ENCODE data around the gene NRF1.

NRF1 gene

GRCh38 chr7:129765352-129765751 is 153.8 kb downstream of the NRF1 start:
- Histone ChIP-seq H3F3A (ENCODE audit: insufficient read depth, low read length) (no peaks in the 10 kb centered on the region), H3K79me2 (ENCODE audit: insufficient read depth, low read length) (no peaks in the 10 kb centered on the region), H3K4me3 (ENCODE audit: low read depth, low read length, poor library complexity, severe bottlenecking) (no peak overlapping the region), H3K4me1 (ENCODE audit: insufficient read depth, low read length, severe bottlenecking) (no peaks in the 10 kb centered on the region), H3K27me3 (ENCODE audit: insufficient read depth, low read length) (no peaks in the 10 kb centered on the region), H3K9me3 (ENCODE audit: low read length) (no peaks in the 10 kb centered on the region), H4K20me1 (ENCODE audit: insufficient read depth, low read length) (no peaks in the 10 kb centered on the region), H3K9me2 (ENCODE audit: low read depth, low read length) (no peaks in the 10 kb centered on the region), H2AFZ (ENCODE audit: low read length) (no peak overlapping the region), H3K27ac (ENCODE audit: low read depth, low read length, poor library complexity, severe bottlenecking) (no peak overlapping the region), H3K36me3 (ENCODE audit: insufficient read depth, low read length) (no peaks in the 10 kb centered on the region), H3K4me2 (ENCODE audit: low read length) (no peak overlapping the region), H3K9ac (ENCODE audit: low read length) (no peak overlapping the region)
- no peak for TF ChIP-seq EZH2 (IDR thresholded peaks at IDR 0.05; ENCODE audit: borderline replicate concordance, low read length)
- TF ChIP-seq CTCF (IDR thresholded peaks at IDR 0.05; ENCODE audit: low read length), result no peak

GRCh38 chr7:129767120-129768015 is 155.8 kb downstream of the NRF1 start:
- H3K27me3 ChIP-seq (ENCODE audit: insufficient read depth, low read length), result 0 out of 2 replicates have a peak, but pooled peaks cover 6% of the 10 kb centered on the region
- H3K9me2 ChIP-seq (ENCODE audit: low read depth, low read length), result no peaks in the 10 kb centered on the region
- no peaks in the 10 kb centered on the region for H3K4me1 ChIP-seq (ENCODE audit: insufficient read depth, low read length, severe bottlenecking)
- H3K4me2 ChIP-seq (ENCODE audit: low read length), result no peak overlapping the region
- TF ChIP-seq CTCF (IDR thresholded peaks at IDR 0.05; ENCODE audit: low read length) (no peak), EZH2 (IDR thresholded peaks at IDR 0.05; ENCODE audit: borderline replicate concordance, low read length) (no peak)
- no peaks in the 10 kb centered on the region for H4K20me1 ChIP-seq (ENCODE audit: insufficient read depth, low read length)
- no peak overlapping the region for H2AFZ ChIP-seq (ENCODE audit: low read length)
- H3F3A ChIP-seq (ENCODE audit: insufficient read depth, low read length), result no peaks in the 10 kb centered on the region
- no peak overlapping the region for H3K4me3 ChIP-seq (ENCODE audit: low read depth, low read length, poor library complexity, severe bottlenecking)
- no peaks in the 10 kb centered on the region for H3K9me3 ChIP-seq (ENCODE audit: low read length)
- no peaks in the 10 kb centered on the region for H3K36me3 ChIP-seq (ENCODE audit: insufficient read depth, low read length)
- no peak overlapping the region for H3K9ac ChIP-seq (ENCODE audit: low read length)
- no peaks in the 10 kb centered on the region for H3K79me2 ChIP-seq (ENCODE audit: insufficient read depth, low read length)
- H3K27ac ChIP-seq (ENCODE audit: low read depth, low read length, poor library complexity, severe bottlenecking), result no peak overlapping the region

GRCh38 chr7:129768614-129769399 is 157.3 kb downstream of the NRF1 start:
- no peak overlapping the region for H3K4me2 ChIP-seq (ENCODE audit: low read length)
- no peaks in the 10 kb centered on the region for H3K9me2 ChIP-seq (ENCODE audit: low read depth, low read length)
- H3K27me3 ChIP-seq (ENCODE audit: insufficient read depth, low read length), result 0 out of 2 replicates have a peak, but pooled peaks cover 6% of the 10 kb centered on the region
- no peak overlapping the region for H3K9ac ChIP-seq (ENCODE audit: low read length)
- TF ChIP-seq CTCF (IDR thresholded peaks at IDR 0.05; ENCODE audit: low read length), result no peak
- no peak for TF ChIP-seq EZH2 (IDR thresholded peaks at IDR 0.05; ENCODE audit: borderline replicate concordance, low read length)
- H3K79me2 ChIP-seq (ENCODE audit: insufficient read depth, low read length), result no peaks in the 10 kb centered on the region
- no peaks in the 10 kb centered on the region for H3K36me3 ChIP-seq (ENCODE audit: insufficient read depth, low read length)
- no peaks in the 10 kb centered on the region for H3K4me1 ChIP-seq (ENCODE audit: insufficient read depth, low read length, severe bottlenecking)
- H3F3A ChIP-seq (ENCODE audit: insufficient read depth, low read length), result no peaks in the 10 kb centered on the region
- H3K4me3 ChIP-seq (ENCODE audit: low read depth, low read length, poor library complexity, severe bottlenecking), result no peak overlapping the region
- no peaks in the 10 kb centered on the region for H3K9me3 ChIP-seq (ENCODE audit: low read length)
- H4K20me1 ChIP-seq (ENCODE audit: insufficient read depth, low read length), result no peaks in the 10 kb centered on the region
- H2AFZ ChIP-seq (ENCODE audit: low read length), result no peak overlapping the region
- no peak overlapping the region for H3K27ac ChIP-seq (ENCODE audit: low read depth, low read length, poor library complexity, severe bottlenecking)
